ENCODE results near the gene TSC1. TPM values are rescaled to one million over a fixed set of nuclear protein-coding genes. Genes with fewer than 3 reads are reported as not detected.

TSC1 gene
- total and polyA plus RNA-seq, 3 experiments from 2014 or later: 12.6 to 37.1 (median 33.9) TPM

DNA sequence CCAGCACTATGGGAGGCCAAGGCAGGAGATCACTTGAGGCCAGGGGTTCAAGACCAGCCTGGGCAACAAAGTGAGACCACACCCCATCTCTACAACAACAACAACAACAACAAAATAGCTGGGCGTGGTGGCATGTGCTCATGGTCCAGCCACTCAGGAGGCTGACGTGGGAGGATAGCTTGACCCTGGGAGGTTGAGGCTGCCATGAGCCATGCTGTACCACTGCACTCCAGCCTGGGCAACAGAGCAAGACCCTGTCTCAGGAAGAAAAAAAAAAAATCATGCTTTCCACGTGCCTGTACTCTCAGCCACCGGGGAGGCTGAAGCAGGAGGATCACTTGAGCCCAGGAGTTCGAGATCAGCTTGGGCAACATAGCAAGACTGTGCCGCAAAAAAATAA is 29.5 kb downstream of the TSC1 start:
- no peak overlapping the region for H3K4me3 Mint-ChIP-seq
- H3K27me3 Mint-ChIP-seq: no peaks in the 10 kb centered on the region
- DNase-seq: no peak
- no peak overlapping the region for H3K4me3 ChIP-seq (ENCODE audit: low read length)
- no peaks in the 10 kb centered on the region for H3K27me3 ChIP-seq (ENCODE audit: insufficient read depth, low read length, poor library complexity, severe bottlenecking)
- no peak overlapping the region for H3K27ac Mint-ChIP-seq
- H3K4me1 Mint-ChIP-seq: no peaks in the 10 kb centered on the region
- H3K36me3 Mint-ChIP-seq: peaks cover 45 to 84% (median 56%) of the 10 kb centered on the region in 3 donors
- H3K9me3 Mint-ChIP-seq: peaks cover 0 to 5% (median 0%) of the 10 kb centered on the region in 5 donors
- peaks cover 29% of the 10 kb centered on the region for H3K36me3 ChIP-seq (ENCODE audit: insufficient read depth, low read length)
- CTCF ChIA-PET: interaction anchor here (1.0 to 3.4 kb wide), 2 partner anchors 13 kb away, joined by 3 to 16 read pairs; no protein-coding TSS in a partner anchor
- POLR2A ChIA-PET: interaction anchor here (0.6 kb wide), 1 partner anchor 644 kb away, joined by 3 read pairs; no protein-coding TSS in a partner anchor
- H3K27ac ChIP-seq (ENCODE audit: low read depth, low read length): no peak overlapping the region
- H3K9me3 ChIP-seq (ENCODE audit: low read length): no peaks in the 10 kb centered on the region
- no peaks in the 10 kb centered on the region for H3K4me1 ChIP-seq (ENCODE audit: insufficient read depth, low read length)

DNA sequence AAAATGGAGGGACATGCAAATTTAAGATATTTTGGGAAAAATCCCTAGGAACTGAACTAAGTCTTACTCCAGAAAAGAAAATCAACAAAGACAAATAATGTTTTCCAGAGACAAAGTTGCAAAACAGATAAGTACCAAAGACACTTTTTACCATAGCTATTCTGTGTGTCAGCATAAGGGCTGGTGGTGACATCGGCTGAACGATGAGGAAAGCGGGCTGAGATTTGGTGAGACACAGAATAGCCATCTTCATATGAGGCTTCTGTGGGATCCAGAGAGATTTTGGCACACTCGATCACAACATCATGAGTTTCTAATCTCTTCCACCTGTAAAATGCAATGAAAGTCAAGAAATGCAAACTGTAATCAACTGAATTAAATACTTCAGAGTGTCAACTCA is 32.3 kb downstream of the TSC1 start:
- Histone ChIP-seq H3K4me1 (ENCODE audit: insufficient read depth, low read length) (peaks cover 13% of the 10 kb centered on the region), H3K27ac (ENCODE audit: low read depth, low read length) (no peak overlapping the region), H3K9me3 (ENCODE audit: low read length) (no peaks in the 10 kb centered on the region), H3K36me3 (ENCODE audit: insufficient read depth, low read length) (peaks cover 19% of the 10 kb centered on the region), H3K27me3 (ENCODE audit: insufficient read depth, low read length, poor library complexity, severe bottlenecking) (no peaks in the 10 kb centered on the region), H3K4me3 (ENCODE audit: low read length) (no peak overlapping the region)
- ChIA-PET CTCF (interaction anchor here (3.4 kb wide), 1 partner anchor 10 kb away, joined by 16 read pairs; no protein-coding TSS in a partner anchor), POLR2A (no interaction called here)
- H3K27ac Mint-ChIP-seq: peak overlapping the region in 2 of 8 donors; percentile 23 to 46
- peaks cover 15 to 17% (median 16%) of the 10 kb centered on the region in 3 donors for H3K4me1 Mint-ChIP-seq
- H3K27me3 Mint-ChIP-seq: peaks cover 0 to 5% of the 10 kb centered on the region in 2 donors
- H3K9me3 Mint-ChIP-seq: peaks cover 0 to 5% (median 0%) of the 10 kb centered on the region in 5 donors
- DNase-seq: no peak
- H3K4me3 Mint-ChIP-seq: no peak overlapping the region
- H3K36me3 Mint-ChIP-seq: peaks cover 32 to 63% (median 34%) of the 10 kb centered on the region in 3 donors

DNA sequence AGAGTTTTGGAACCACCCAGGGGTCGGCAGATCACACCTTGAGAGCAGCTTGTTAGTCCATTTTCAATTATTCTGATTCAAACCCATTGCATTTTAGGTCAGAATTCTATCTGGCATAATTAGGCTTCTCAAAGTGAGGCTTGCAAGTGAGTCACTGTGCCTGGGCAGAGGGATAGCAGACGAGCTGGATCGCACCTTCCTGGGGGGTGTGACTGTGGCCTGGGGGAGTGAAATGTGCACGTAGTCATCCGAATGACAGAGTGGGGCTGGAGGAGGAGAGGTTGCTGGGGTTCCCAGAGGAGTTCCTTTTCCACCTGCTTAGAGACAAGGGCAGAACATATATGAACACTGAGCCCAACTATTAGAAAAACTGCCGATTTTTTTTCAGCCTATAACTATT is 34.0 kb downstream of the TSC1 start:
- DNase-seq: no peak
- Mint-ChIP-seq H3K36me3 (peaks cover 22 to 57% (median 24%) of the 10 kb centered on the region in 3 donors), H3K27me3 (peaks cover 0 to 5% of the 10 kb centered on the region in 2 donors), H3K9me3 (no peaks in the 10 kb centered on the region), H3K27ac (peak overlapping the region in 4 of 8 donors; percentile 29 to 80 (median 44)), H3K4me1 (peaks cover 16 to 20% (median 17%) of the 10 kb centered on the region in 3 donors), H3K4me3 (peak overlapping the region in 1 of 7 donors; percentile 41)
- no peaks in the 10 kb centered on the region for H3K27me3 ChIP-seq (ENCODE audit: insufficient read depth, low read length, poor library complexity, severe bottlenecking)
- H3K4me3 ChIP-seq (ENCODE audit: low read length): no peak overlapping the region
- peaks cover 13% of the 10 kb centered on the region for H3K4me1 ChIP-seq (ENCODE audit: insufficient read depth, low read length)
- ChIA-PET POLR2A (no interaction called here), CTCF (interaction anchor here (1.4 kb wide), 1 partner anchor 8 kb away, joined by 8 read pairs; no protein-coding TSS in a partner anchor)
- H3K36me3 ChIP-seq (ENCODE audit: insufficient read depth, low read length): peaks cover 16% of the 10 kb centered on the region
- no peaks in the 10 kb centered on the region for H3K9me3 ChIP-seq (ENCODE audit: low read length)
- no peak overlapping the region for H3K27ac ChIP-seq (ENCODE audit: low read depth, low read length)

DNA sequence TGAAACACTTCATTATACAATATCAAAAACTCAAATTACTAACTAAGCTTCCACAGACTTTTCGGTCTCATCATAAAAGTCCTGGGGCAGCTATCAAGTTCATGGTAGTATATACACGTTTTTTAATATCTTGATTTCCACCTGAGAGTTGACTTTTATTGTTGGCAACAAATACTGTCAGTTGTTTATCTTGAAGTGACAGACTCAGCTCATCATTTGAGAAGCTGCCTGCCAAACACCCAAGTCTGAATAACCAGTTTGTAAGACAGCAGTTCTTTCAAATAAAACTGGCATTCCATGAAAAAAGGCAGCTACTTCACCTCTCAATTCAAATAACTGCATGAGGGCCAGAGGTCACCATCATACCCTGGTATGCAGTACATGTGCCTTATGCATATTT is 35.1 kb downstream of the TSC1 start:
- H3K36me3 Mint-ChIP-seq: peaks cover 21 to 58% (median 26%) of the 10 kb centered on the region in 3 donors
- CTCF ChIA-PET: interaction anchor here (0.5 to 1.1 kb wide), 5 partner anchors 16 to 409 kb away, joined by 3 read pairs; partner anchors contain the start of gene TSC1
- DNase-seq: no peak
- POLR2A ChIA-PET: interaction anchor here (1.0 kb wide), 1 partner anchor 30 kb away, joined by 3 read pairs; the partner anchor contains the start of gene SPACA9
- Histone ChIP-seq H3K4me3 (ENCODE audit: low read length) (no peak overlapping the region), H3K36me3 (ENCODE audit: insufficient read depth, low read length) (peaks cover 20% of the 10 kb centered on the region), H3K27me3 (ENCODE audit: insufficient read depth, low read length, poor library complexity, severe bottlenecking) (no peaks in the 10 kb centered on the region), H3K27ac (ENCODE audit: low read depth, low read length) (no peak overlapping the region), H3K9me3 (ENCODE audit: low read length) (no peaks in the 10 kb centered on the region), H3K4me1 (ENCODE audit: insufficient read depth, low read length) (peaks cover 13% of the 10 kb centered on the region)
- peaks cover 0 to 5% of the 10 kb centered on the region in 2 donors for H3K27me3 Mint-ChIP-seq
- H3K9me3 Mint-ChIP-seq: no peaks in the 10 kb centered on the region
- H3K4me1 Mint-ChIP-seq: peaks cover 16 to 20% (median 17%) of the 10 kb centered on the region in 3 donors
- peak overlapping the region in 6 of 8 donors; percentile 29 to 95 (median 89) for H3K27ac Mint-ChIP-seq
- H3K4me3 Mint-ChIP-seq: peak overlapping the region in 4 of 7 donors; percentile 61 to 78 (median 67)

DNA sequence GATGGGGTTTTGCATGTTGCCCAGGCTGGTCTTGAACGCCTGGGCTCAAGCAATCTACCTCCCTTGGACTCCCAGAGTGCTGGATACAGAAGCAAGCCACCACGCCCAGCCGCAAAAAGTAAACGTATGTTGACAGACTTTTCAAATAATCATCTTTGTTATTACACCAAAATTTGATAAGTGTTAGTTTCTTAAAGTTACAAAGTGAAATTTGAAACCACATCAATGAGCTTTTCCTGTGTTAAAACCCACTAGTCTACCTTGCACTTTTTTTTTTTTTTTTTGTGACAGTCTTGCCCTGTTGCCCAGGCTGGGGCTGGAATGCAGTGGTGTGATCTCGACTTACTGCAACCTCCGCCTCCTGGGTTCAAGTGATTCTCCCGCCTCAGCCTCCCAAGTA is 35.8 kb downstream of the TSC1 start:
- Mint-ChIP-seq H3K27me3 (peaks cover 0 to 5% of the 10 kb centered on the region in 2 donors), H3K4me3 (peak overlapping the region; percentile 61 to 79 (median 78)), H3K36me3 (peaks cover 22 to 62% (median 31%) of the 10 kb centered on the region in 3 donors), H3K4me1 (peaks cover 16 to 20% (median 17%) of the 10 kb centered on the region in 3 donors), H3K9me3 (no peaks in the 10 kb centered on the region), H3K27ac (peak overlapping the region; percentile 44 to 95 (median 90))
- Histone ChIP-seq H3K27ac (ENCODE audit: low read depth, low read length) (peak overlapping the region; percentile 2), H3K4me3 (ENCODE audit: low read length) (no peak overlapping the region), H3K27me3 (ENCODE audit: insufficient read depth, low read length, poor library complexity, severe bottlenecking) (no peaks in the 10 kb centered on the region), H3K9me3 (ENCODE audit: low read length) (no peaks in the 10 kb centered on the region), H3K36me3 (ENCODE audit: insufficient read depth, low read length) (peaks cover 20% of the 10 kb centered on the region), H3K4me1 (ENCODE audit: insufficient read depth, low read length) (peaks cover 13% of the 10 kb centered on the region)
- CTCF ChIA-PET: interaction anchor here (0.8 to 1.1 kb wide), 4 partner anchors 16 to 36 kb away, joined by 3 read pairs; partner anchors contain the start of gene TSC1
- POLR2A ChIA-PET: interaction anchor here (0.7 to 1.0 kb wide), 3 partner anchors 27 to 35 kb away, joined by 3 to 10 read pairs (median 3); partner anchors contain the start of gene SPACA9
- DNase-seq: peak; percentile 8 to 75 (median 34)

- H3K36me3 Mint-ChIP-seq: peaks cover 14 to 68% (median 36%) of the 10 kb centered on the region in 3 donors
- Histone ChIP-seq H3K4me3 (ENCODE audit: low read length) (no peak overlapping the region), H3K27ac (ENCODE audit: low read depth, low read length) (no peak overlapping the region), H3K36me3 (ENCODE audit: insufficient read depth, low read length) (peaks cover 20% of the 10 kb centered on the region), H3K9me3 (ENCODE audit: low read length) (no peaks in the 10 kb centered on the region), H3K4me1 (ENCODE audit: insufficient read depth, low read length) (peaks cover 18% of the 10 kb centered on the region), H3K27me3 (ENCODE audit: insufficient read depth, low read length, poor library complexity, severe bottlenecking) (no peaks in the 10 kb centered on the region)
- ChIA-PET CTCF (no interaction called here), POLR2A (no interaction called here)
- H3K27ac Mint-ChIP-seq: no peak overlapping the region
- peaks cover 0 to 5% of the 10 kb centered on the region in 2 donors for H3K27me3 Mint-ChIP-seq
- H3K4me3 Mint-ChIP-seq: no peak overlapping the region
- no peak for DNase-seq
- no peaks in the 10 kb centered on the region for H3K9me3 Mint-ChIP-seq
- peaks cover 23 to 36% (median 27%) of the 10 kb centered on the region in 3 donors for H3K4me1 Mint-ChIP-seq
Observed at GRCh38 chr9:132905726-132906125, 38.7 kb downstream of the TSC1 start.

- H3K27ac ChIP-seq (ENCODE audit: low read depth, low read length): no peak overlapping the region
- H3K9me3 Mint-ChIP-seq: no peaks in the 10 kb centered on the region
- peaks cover 12% of the 10 kb centered on the region for H3K4me1 ChIP-seq (ENCODE audit: insufficient read depth, low read length)
- H3K4me3 Mint-ChIP-seq: no peak overlapping the region
- peaks cover 12 to 71% (median 35%) of the 10 kb centered on the region in 3 donors for H3K36me3 Mint-ChIP-seq
- peaks cover 0 to 2% of the 10 kb centered on the region in 2 donors for H3K27me3 Mint-ChIP-seq
- H3K9me3 ChIP-seq (ENCODE audit: low read length): no peaks in the 10 kb centered on the region
- no peak for DNase-seq
- H3K27ac Mint-ChIP-seq: peak overlapping the region in 1 of 8 donors; percentile 88
- peaks cover 17 to 29% (median 20%) of the 10 kb centered on the region in 3 donors for H3K4me1 Mint-ChIP-seq
- POLR2A ChIA-PET: no interaction called here
- peaks cover 29% of the 10 kb centered on the region for H3K36me3 ChIP-seq (ENCODE audit: insufficient read depth, low read length)
- no peak overlapping the region for H3K4me3 ChIP-seq (ENCODE audit: low read length)
- CTCF ChIA-PET: no interaction called here
- H3K27me3 ChIP-seq (ENCODE audit: insufficient read depth, low read length, poor library complexity, severe bottlenecking): no peaks in the 10 kb centered on the region
Observed at GRCh38 chr9:132903574-132904492, 40.6 kb downstream of the TSC1 start.
